Hepatocyte (in vitro differentiated cells): ENCODE results near the gene TFE3. TPM values are rescaled to one million over a fixed set of nuclear protein-coding genes. Genes with fewer than 3 reads are reported as not detected.

Source experiments
- DNase-seq: peaks from one replicate; pipeline ENCODE4 v3.0.0-alpha.2; 2016; ENCODE audit warnings: low spot score
- H2AFZ ChIP-seq: fragments of 200-600 bp; sonication (generic); 2 replicates; pipeline ENCODE4 v1.6.0; 2016; ENCODE audit warnings: antibody characterized with exemption, mild to moderate bottlenecking
- H3K27ac ChIP-seq: fragments of 200-600 bp; sonication (generic); 2 replicates; pipeline ENCODE4 v1.5.1; 2016; ENCODE audit warnings: mild to moderate bottlenecking
- H3K27me3 ChIP-seq: fragments of 200-600 bp; sonication (generic); 2 replicates; pipeline ENCODE4 v1.6.1; 2016
- H3K36me3 ChIP-seq: fragments of 200-600 bp; sonication (generic); replicated peaks from 2 replicates; pipeline ENCODE4 v1.5.1; 2016; ENCODE audit warnings: low read depth; ENCODE audit not compliant: insufficient read depth
- H3K4me1 ChIP-seq: fragments of 200-600 bp; sonication (generic); 2 replicates; pipeline ENCODE4 v1.5.1; 2016; ENCODE audit warnings: mild to moderate bottlenecking, moderate library complexity; ENCODE audit not compliant: insufficient read depth
- H3K4me2 ChIP-seq: fragments of 200-600 bp; sonication (generic); 2 replicates; pipeline ENCODE4 v1.6.0; 2016
- H3K4me3 ChIP-seq: fragments of 200-600 bp; sonication (generic); 2 replicates; pipeline ENCODE4 v1.5.1; 2016; ENCODE audit warnings: mild to moderate bottlenecking
- H3K79me2 ChIP-seq: fragments of 200-600 bp; sonication (generic); 2 replicates; pipeline ENCODE4 v1.6.0; 2017; ENCODE audit warnings: mild to moderate bottlenecking
- H3K9me2 ChIP-seq: fragments of 200-600 bp; sonication (generic); replicated peaks from 2 replicates; pipeline ENCODE4 v1.6.0; 2017; ENCODE audit warnings: mild to moderate bottlenecking; ENCODE audit not compliant: insufficient read depth
- H3K9me3 ChIP-seq: fragments of 200-600 bp; sonication (generic); 2 replicates; pipeline ENCODE4 v1.5.1; 2016; ENCODE audit warnings: low read depth, mild to moderate bottlenecking
- H4K20me1 ChIP-seq: fragments of 200-600 bp; sonication (generic); 2 replicates; pipeline ENCODE4 v1.6.0; 2016; ENCODE audit warnings: mild to moderate bottlenecking; ENCODE audit not compliant: insufficient read depth, poor library complexity, severe bottlenecking
- EZH2 ChIP-seq: fragments of 200-600 bp; sonication (generic); IDR thresholded peaks from 2 replicates; pipeline ENCODE4 v1.6.1; 2016; ENCODE audit warnings: antibody characterized with exemption, mild to moderate bottlenecking, borderline replicate concordance
- EZH2phosphoT487 ChIP-seq: fragments of 200-600 bp; sonication (generic); IDR thresholded peaks from one replicate; pipeline ENCODE4 v1.6.1; 2018; ENCODE audit warnings: antibody characterized with exemption, mild to moderate bottlenecking, low read depth, moderate library complexity; ENCODE audit not compliant: unreplicated experiment, severe bottlenecking
- WGBS: methylation state at CpG from one replicate; pipeline ENCODE4 v1.1.6; 2016; ENCODE audit warnings: low lambda C conversion rate; ENCODE audit errors: missing lambda C conversion rate; 5-methylcytosine and 5-hydroxymethylcytosine counted together
- polyA plus RNA-seq: library from polyadenylated mRNA; unstranded; fragments of >200 nt; fragmentation: Nextera tagmentation; extraction: Ambion mirVana; gene quantifications from 2 replicates; pipeline ENCODE4 v1.2.1, GENCODE V29; 2016
- total RNA-seq: library from RNA; depleted of rRNA; stranded (reverse); fragments of >200 nt; gene quantifications from 2 replicates; pipeline ENCODE4 v1.2.3, GENCODE V29; 2014
- TF ChIP-seq, protein P1 (sequence below): fragments of 200-600 bp; sonication (generic); IDR thresholded peaks from 2 replicates; pipeline ENCODE4 v1.5.1; 2016; ENCODE audit warnings: antibody characterized with exemption, mild to moderate bottlenecking; ENCODE audit not compliant: poor library complexity

The TFE3 gene
- total and polyA plus RNA-seq, 2 experiments from 2014 or later: 38.3 to 59.8 TPM

DNA sequence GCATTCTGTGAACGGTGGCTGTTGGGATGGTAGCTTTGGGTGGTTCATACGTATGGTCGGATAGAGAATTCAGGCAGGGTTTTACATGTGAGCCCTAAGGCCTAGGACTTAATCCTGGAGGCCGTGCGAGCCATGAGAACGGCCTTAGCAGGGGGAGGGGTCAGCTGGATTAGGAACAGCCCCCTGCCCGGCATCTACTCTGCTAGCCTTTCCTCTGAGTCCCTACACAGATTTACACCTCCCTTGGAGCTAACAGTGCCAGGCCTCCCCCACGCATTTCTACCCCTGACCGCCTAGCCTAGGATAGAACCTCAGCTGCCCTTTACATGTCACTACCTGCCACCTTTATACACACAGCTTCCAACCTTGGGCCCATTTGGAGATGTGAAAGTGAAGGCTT, 23.5 kb upstream of the TFE3 start:
- H3K79me2 ChIP-seq: no peaks in the 10 kb centered on the region
- H3K4me1 ChIP-seq: no peaks in the 10 kb centered on the region
- TF ChIP-seq, protein P1, sequence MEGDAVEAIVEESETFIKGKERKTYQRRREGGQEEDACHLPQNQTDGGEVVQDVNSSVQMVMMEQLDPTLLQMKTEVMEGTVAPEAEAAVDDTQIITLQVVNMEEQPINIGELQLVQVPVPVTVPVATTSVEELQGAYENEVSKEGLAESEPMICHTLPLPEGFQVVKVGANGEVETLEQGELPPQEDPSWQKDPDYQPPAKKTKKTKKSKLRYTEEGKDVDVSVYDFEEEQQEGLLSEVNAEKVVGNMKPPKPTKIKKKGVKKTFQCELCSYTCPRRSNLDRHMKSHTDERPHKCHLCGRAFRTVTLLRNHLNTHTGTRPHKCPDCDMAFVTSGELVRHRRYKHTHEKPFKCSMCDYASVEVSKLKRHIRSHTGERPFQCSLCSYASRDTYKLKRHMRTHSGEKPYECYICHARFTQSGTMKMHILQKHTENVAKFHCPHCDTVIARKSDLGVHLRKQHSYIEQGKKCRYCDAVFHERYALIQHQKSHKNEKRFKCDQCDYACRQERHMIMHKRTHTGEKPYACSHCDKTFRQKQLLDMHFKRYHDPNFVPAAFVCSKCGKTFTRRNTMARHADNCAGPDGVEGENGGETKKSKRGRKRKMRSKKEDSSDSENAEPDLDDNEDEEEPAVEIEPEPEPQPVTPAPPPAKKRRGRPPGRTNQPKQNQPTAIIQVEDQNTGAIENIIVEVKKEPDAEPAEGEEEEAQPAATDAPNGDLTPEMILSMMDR: no peak
- TF ChIP-seq EZH2phosphoT487 (no peak), EZH2 (no peak)
- 73% methylated on average over 9 of the region's 9 CpGs for WGBS
- no peaks in the 10 kb centered on the region for H4K20me1 ChIP-seq
- no peaks in the 10 kb centered on the region for H3K9me3 ChIP-seq
- H3K4me3 ChIP-seq: no peak overlapping the region
- no peak overlapping the region for H3K27ac ChIP-seq
- H3K36me3 ChIP-seq: no peaks in the 10 kb centered on the region
- H2AFZ ChIP-seq: no peak overlapping the region
- H3K4me2 ChIP-seq: no peak overlapping the region
- no peak for DNase-seq
- no peaks in the 10 kb centered on the region for H3K27me3 ChIP-seq
- H3K9me2 ChIP-seq: no peaks in the 10 kb centered on the region

DNA sequence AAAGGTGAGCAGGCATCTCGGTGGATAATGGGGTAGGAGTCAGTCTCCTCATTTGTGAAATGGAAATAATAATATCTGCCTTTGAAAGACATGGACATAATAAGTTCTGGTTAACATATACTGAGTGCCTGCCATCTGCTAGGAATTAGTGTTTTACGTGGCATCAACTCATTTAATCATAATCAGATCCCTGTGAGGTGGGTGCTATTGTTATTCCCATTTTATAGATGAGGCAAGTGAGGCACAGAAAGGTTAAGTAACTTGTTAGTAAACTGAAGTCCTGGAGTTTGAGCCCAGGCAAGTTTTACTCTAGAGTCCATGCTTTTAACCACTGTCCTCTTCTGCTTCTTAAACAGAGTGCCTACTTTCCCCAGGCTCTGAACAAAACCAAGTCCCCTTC, 23.1 kb upstream of the TFE3 start:
- Histone ChIP-seq H3K9me2 (no peaks in the 10 kb centered on the region), H3K79me2 (no peaks in the 10 kb centered on the region), H3K9me3 (no peaks in the 10 kb centered on the region), H3K4me3 (no peak overlapping the region), H3K27ac (no peak overlapping the region), H3K4me1 (no peaks in the 10 kb centered on the region), H2AFZ (no peak overlapping the region), H3K36me3 (no peaks in the 10 kb centered on the region), H3K27me3 (no peaks in the 10 kb centered on the region), H4K20me1 (no peaks in the 10 kb centered on the region), H3K4me2 (no peak overlapping the region)
- WGBS: 68% methylated on average over 2 of the region's 2 CpGs
- DNase-seq: no peak
- TF ChIP-seq EZH2phosphoT487: no peak
- TF ChIP-seq, protein P1: no peak
- no peak for TF ChIP-seq EZH2

DNA sequence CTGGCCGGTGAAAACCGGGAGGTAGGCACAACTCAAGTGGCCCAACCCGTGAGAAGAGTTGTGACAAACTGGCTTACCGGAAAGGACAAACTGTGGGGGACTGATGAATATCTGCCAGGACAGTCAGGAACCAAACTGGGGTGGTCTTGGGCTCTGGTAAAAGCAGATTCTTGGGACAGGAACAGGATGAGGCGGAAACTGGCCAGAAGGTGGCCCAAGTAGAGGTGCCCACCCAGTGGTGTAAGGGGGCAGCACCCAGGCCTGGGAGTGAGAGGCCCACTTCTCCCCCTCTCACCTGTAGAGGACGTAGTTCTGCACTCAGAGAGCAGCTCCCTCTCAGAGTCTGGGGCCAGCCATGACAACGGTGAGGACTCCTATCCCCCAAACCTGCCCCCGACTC, 21.6 kb upstream of the TFE3 start:
- H3K27ac ChIP-seq: no peak overlapping the region
- no peak overlapping the region for H2AFZ ChIP-seq
- DNase-seq: no peak
- no peak overlapping the region for H3K4me2 ChIP-seq
- H3K79me2 ChIP-seq: peaks cover 4% of the 10 kb centered on the region
- 88% methylated on average over 8 of the region's 8 CpGs for WGBS
- no peaks in the 10 kb centered on the region for H3K9me2 ChIP-seq
- H3K36me3 ChIP-seq: no peaks in the 10 kb centered on the region
- no peaks in the 10 kb centered on the region for H3K27me3 ChIP-seq
- H3K4me3 ChIP-seq: no peak overlapping the region
- H3K4me1 ChIP-seq: no peaks in the 10 kb centered on the region
- no peaks in the 10 kb centered on the region for H3K9me3 ChIP-seq
- TF ChIP-seq EZH2 (no peak), EZH2phosphoT487 (no peak)
- TF ChIP-seq, protein P1: no peak
- H4K20me1 ChIP-seq: no peaks in the 10 kb centered on the region

DNA sequence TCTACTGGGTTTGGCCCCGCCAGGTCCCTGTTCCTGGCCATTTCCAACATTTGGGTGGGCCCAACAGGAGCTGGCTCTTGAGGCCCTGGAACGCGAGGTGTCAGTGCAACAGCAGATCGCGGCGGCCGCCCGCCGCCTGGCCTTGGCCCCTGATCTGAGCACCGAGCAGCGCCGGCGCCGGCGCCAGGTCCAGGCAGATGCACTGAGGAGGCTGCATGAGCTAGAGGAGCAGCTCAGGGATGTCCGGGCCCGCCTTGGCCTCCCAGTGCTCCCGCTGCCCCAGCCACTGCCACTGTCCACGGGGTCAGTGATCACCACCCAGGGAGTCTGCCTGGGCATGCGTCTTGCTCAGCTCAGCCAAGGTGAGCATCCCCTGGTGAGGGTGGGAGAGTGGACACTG, 21.1 kb upstream of the TFE3 start:
- DNase-seq: no peak
- 93% methylated on average over 19 of the region's 20 CpGs for WGBS
- TF ChIP-seq EZH2phosphoT487 (no peak), EZH2 (no peak)
- TF ChIP-seq, protein P1: no peak
- no peaks in the 10 kb centered on the region for H4K20me1 ChIP-seq
- H3K27ac ChIP-seq: no peak overlapping the region
- H2AFZ ChIP-seq: no peak overlapping the region
- H3K4me2 ChIP-seq: no peak overlapping the region
- H3K4me3 ChIP-seq: no peak overlapping the region
- no peaks in the 10 kb centered on the region for H3K9me3 ChIP-seq
- no peaks in the 10 kb centered on the region for H3K4me1 ChIP-seq
- no peaks in the 10 kb centered on the region for H3K9me2 ChIP-seq
- peaks cover 4% of the 10 kb centered on the region for H3K79me2 ChIP-seq
- H3K27me3 ChIP-seq: no peaks in the 10 kb centered on the region
- no peaks in the 10 kb centered on the region for H3K36me3 ChIP-seq
